Effector CD4-positive, alpha-beta T cell (primary cell): ENCODE measurements around the gene SASH3.
A peak's percentile ranks its signal among the peaks of the same experiment; 100 is the strongest.

Source experiments
- DNase-seq: peaks from one replicate; pipeline ENCODE4 v3.0.0-alpha.2; 2020

SASH3 gene

DNA sequence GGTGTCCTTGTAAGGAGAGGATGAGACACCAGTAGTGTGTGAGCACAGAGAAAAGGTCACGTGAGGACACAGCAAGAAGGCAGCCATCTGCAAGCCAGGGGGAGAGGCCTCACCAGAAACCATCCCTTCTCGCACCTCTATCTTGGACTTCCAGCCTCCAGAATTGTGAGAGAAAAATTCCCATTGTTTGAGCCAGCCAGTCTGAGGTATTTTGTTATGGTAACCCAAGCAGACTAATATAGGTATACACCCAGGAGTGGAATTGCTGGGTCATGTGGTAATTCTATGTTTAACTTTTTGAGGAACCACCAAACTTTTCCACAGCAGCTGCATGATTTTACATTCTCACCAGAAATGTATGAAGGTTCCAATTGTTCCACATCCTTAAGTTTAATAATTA is 38.4 kb downstream of the SASH3 start:
- no peak for DNase-seq

DNA sequence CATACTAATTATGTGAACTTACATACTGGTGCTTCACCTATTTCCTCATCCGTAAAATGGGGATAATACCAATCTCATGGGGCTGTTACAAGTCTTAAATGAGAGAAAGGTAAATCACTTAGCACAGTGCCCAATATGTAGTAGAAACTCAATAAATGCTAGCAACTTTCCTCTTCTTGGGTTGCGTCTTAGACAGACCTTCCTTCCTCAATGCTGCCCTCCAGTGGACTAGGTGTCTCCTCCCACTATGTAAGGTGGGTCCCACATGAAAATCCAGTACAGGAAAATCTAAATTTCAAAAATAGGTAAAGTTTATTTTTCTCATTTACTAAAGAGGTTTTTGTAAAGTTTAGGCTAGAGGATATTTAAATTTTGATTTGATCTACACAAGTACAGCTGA is 43.4 kb downstream of the SASH3 start:
- peak; percentile 57 for DNase-seq

- DNase-seq: no peak
Measured at GRCh38 chrX:129823522-129823921, 43.8 kb downstream of the SASH3 start.

DNA sequence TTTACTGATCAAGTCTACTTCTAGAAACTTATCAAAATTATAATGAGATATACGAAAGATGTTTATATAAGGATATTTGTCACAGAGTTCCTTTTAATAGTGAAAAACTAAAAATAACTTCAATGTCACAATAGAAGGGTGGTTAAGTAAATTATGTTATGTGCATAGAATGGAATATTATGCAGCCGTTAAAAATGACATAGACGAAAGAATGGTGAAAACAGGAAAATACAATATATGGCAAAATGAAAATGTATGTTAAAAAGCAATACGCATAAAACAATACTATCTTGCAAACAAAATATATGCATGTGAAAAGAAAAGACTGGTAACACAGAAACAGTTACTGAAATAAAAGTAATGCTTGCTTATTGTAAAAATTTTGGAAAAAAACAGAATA is 44.9 kb downstream of the SASH3 start:
- no peak for DNase-seq

DNA sequence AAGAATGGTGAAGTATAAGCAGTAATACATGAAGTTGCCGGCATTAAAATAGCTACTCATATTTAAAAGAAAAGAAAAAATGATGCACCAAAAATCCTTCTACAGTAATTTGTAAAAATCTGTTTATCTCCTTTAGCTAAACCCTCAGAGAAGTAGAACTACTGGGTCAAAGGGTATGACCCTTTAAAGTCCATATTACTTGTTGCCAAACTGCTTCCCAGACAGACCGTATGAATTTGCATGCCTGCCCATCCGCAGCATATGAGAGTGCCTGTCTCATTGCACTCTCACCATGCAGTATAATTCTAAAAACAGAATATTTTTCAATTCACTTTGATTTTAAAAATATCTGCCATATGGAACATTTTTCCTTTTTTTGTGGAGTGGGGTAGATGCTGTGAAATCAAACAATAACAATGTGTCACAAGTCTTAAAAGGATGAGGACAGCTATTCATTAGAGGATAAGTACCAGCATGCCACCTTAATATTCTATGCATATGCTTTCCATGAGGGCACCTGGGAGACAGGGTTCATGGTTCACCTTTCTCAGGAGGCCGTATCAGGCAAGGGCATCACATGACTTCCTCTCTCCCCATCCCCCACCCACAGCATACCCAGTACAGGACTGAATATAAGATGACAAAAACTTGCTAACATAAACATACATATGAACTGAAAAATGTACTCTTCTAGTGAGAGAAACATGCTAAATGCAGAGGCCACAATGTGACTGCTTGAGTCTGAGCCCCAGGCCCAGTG is 46.2 kb downstream of the SASH3 start:
- no peak for DNase-seq

DNA sequence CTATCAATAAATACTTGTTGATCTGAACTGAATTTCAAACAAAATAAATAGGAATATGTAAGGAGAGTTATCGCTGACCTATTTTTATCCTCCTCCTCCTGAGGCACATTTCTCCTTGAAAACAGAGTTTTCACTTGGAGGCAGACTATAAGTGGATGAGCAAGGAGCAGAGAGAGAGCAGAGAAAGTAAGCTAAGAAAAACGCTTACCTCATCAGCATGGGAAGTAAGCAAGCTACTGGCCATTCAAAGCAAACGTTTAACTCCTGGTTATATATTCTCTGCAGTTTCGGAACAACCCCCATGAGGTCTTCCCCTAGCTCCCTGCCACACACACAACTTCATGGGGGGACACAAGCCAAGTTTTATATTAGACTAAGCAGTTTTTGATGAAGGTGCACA is 50.7 kb downstream of the SASH3 start:
- DNase-seq: no peak

- no peak for DNase-seq
Measured at GRCh38 chrX:129831091-129831885, 51.5 kb downstream of the SASH3 start.

GRCh38 chrX:129833153-129833990 is 53.6 kb downstream of the SASH3 start:
- DNase-seq: no peak

DNA sequence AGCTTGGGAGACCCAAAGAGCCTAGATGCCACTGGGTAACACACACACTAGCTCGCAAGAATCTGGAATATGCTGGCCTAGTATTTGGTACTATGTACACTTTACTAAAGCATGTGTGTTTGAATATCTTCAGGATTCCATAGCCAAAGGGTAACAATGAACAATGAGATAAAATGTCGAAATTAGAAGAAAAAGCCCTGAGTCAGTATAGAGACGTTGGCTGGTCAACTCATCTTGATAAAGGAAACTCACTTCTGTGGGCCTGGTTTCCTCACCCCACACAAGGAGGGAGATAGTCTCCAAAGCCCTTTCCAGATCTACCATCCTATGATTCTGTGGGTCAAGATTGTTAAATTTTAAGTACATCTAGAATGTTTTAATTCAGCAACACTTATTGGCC is 57.1 kb downstream of the SASH3 start:
- no peak for DNase-seq

DNA sequence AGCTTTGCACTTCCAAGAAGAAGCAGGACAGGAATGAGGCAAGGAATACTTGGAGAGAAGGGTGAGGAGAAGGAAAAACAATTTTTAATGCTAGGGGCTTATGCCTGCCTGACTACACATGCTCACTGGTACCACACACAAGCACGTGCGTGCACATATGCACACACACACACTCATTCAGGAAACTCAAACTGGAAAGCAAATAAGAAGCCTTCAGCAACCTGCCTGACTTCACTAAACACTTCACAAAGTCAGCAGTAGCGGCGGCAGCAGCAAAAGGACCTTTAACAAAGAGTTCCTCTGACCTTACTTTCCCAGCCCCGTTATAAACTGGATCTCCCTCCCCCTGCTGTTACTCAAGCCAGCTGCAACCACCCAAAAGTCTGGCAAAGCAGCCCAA is 60.6 kb downstream of the SASH3 start:
- no peak for DNase-seq

GRCh38 chrX:129842510-129843208 is 62.9 kb downstream of the SASH3 start:
- no peak for DNase-seq

DNA sequence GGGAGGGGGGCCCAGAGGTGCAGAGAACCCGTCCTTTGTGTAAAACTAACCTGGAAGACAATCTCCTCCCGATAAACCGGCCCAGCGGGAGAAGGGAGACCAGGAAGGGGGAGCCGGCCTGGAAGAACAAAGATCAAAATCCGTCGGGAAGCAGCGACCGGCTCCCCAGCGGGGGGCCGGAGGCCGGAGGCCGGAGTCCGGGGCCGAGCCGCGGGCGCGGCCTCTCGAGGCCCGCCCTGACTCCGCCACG is 63.4 kb downstream of the SASH3 start:
- DNase-seq: no peak

GRCh38 chrX:129843459-129844306 is 63.9 kb downstream of the SASH3 start, which contains the start of gene ZDHHC9:
TSS of gene ZDHHC9 (minus strand) at chrX:129843886. CDS start at chrX:129841945, 1,941 bp downstream.
- peak; percentile 76 for DNase-seq
